GM12878 (cell line): ENCODE measurements around the gene SESN3. TPM values are rescaled to one million over a fixed set of nuclear protein-coding genes. Genes with fewer than 3 reads are reported as not detected.

Source experiments
- ATAC-seq: fragments of 200-7000 bp; cut with Tn5 transposase; 3 replicates; pipeline ENCODE4 v1.9.1; 2020; ENCODE audit warnings: mild to moderate bottlenecking, moderate library complexity
- BruUV-seq: library from RNA; stranded (reverse); fragments of 400-500 nt; replicated peaks from 2 replicates; lab custom pipeline; 2021; lab: Mats Ljungman, UMichigan
- CTCF ChIA-PET: fragments of 300-600 bp; sonication (Branson Sonifier 250); formaldehyde crosslinking; extraction: SDS; loops from one replicate; lab custom pipeline; 2021; ENCODE audit warnings: inconsistent platforms; lab: Yijun Ruan, JAX
- POLR2A ChIA-PET: fragments of 350-600 bp; formaldehyde crosslinking; extraction: SDS; loops from one replicate; lab custom pipeline; 2021; ENCODE audit warnings: inconsistent platforms; lab: Charles Lee
- RAD21 ChIA-PET: fragments of 300-600 bp; sonication (Branson Sonifier 250); formaldehyde crosslinking; loops from one replicate; lab custom pipeline; 2023; ENCODE audit warnings: antibody characterized with exemption; ENCODE audit not compliant: unreplicated experiment; lab: Charles Lee
- SMC1A ChIA-PET: fragments of 300-600 bp; sonication (Branson Sonifier 250); formaldehyde crosslinking; loops from one replicate; lab custom pipeline; 2023; ENCODE audit not compliant: unreplicated experiment, uncharacterized antibody; lab: Charles Lee
- DNase-seq: peaks from one replicate; pipeline ENCODE4 v3.0.0-alpha.2; 2011; ENCODE audit warnings: low read depth, low spot score
- FAIRE-seq: peaks from 3 replicates; lab custom pipeline; 2011; peaks lifted over from hg19 to GRCh38; lab: Jason Lieb, UNC
- H2AFZ ChIP-seq: 2 replicates; pipeline ENCODE4 v1.6.0; 2011; ENCODE audit warnings: low read depth, low read length, control low read depth; ENCODE audit not compliant: control insufficient read depth
- H3K27ac ChIP-seq: 2 replicates; pipeline ENCODE4 v1.5.1; 2011; ENCODE audit warnings: control low read depth; ENCODE audit not compliant: control insufficient read depth, insufficient read depth
- H3K27me3 ChIP-seq, 2 experiments: replicated peaks in 1 of 2; 2 replicates each; pipeline versions ENCODE4 v1.6.0 to v1.6.1; 2011; ENCODE audit warnings: low read length in 1 of 2; ENCODE audit not compliant: control insufficient read depth in 2 of 2, insufficient read depth in 2 of 2
- H3K36me3 ChIP-seq, 2 experiments: 2 replicates each; pipeline ENCODE4 v1.5.1; 2011; ENCODE audit warnings: low read length in 1 of 2; ENCODE audit not compliant: control insufficient read depth in 2 of 2, insufficient read depth in 2 of 2
- H3K4me1 ChIP-seq: 2 replicates; pipeline ENCODE4 v1.6.1; 2011; ENCODE audit warnings: mild to moderate bottlenecking, low read length, moderate library complexity, mixed read lengths; ENCODE audit not compliant: control insufficient read depth, insufficient read depth
- H3K4me2 ChIP-seq: 2 replicates; pipeline ENCODE4 v1.6.0; 2011; ENCODE audit warnings: control low read depth; ENCODE audit not compliant: control insufficient read depth, insufficient read depth
- H3K4me3 ChIP-seq: fragments of 200-600 bp; sonication (generic); 2 replicates; pipeline ENCODE4 v1.5.1; 2016
- H3K79me2 ChIP-seq: 2 replicates; pipeline ENCODE4 v1.6.0; 2011; ENCODE audit warnings: low read length; ENCODE audit not compliant: control insufficient read depth, insufficient read depth
- H3K9ac ChIP-seq: 2 replicates; pipeline ENCODE4 v1.8.0; 2011; ENCODE audit warnings: low read length, control low read depth, mixed read lengths; ENCODE audit not compliant: control insufficient read depth, insufficient read depth
- H3K9me3 ChIP-seq: replicated peaks from 3 replicates; pipeline ENCODE4 v1.5.1; 2011; ENCODE audit warnings: mild to moderate bottlenecking, low read length; ENCODE audit not compliant: control insufficient read depth, insufficient read depth
- H4K20me1 ChIP-seq: 2 replicates; pipeline ENCODE4 v1.6.0; 2011; ENCODE audit not compliant: control insufficient read depth, insufficient read depth
- BCL11A ChIP-seq: IDR thresholded peaks from 2 replicates; pipeline ENCODE4 v1.6.1; 2011; ENCODE audit warnings: low read depth, low read length
- EED ChIP-seq: sonication (generic); IDR thresholded peaks from 2 replicates; pipeline ENCODE4 v1.6.1; 2016; ENCODE audit warnings: antibody characterized with exemption, low read depth
- ETV6 ChIP-seq, 2 experiments: fragments of 450-650 bp in 1 of 2; IDR thresholded peaks in 1 of 2; conservative IDR thresholded peaks in 1 of 2; 2 replicates each; pipeline ENCODE4 v1.6.1; 2014; ENCODE audit warnings: antibody characterized with exemption in 1 of 2, borderline replicate concordance in 1 of 2, low read depth in 1 of 2, mild to moderate bottlenecking in 1 of 2, moderate library complexity in 1 of 2
- EZH2 ChIP-seq: IDR thresholded peaks from 2 replicates; pipeline ENCODE4 v1.6.1; 2012; ENCODE audit warnings: low read depth, mild to moderate bottlenecking, control low read depth, inconsistent platforms, low read length, borderline replicate concordance; ENCODE audit not compliant: control insufficient read depth
- HDGF ChIP-seq: fragments of 450-650 bp; IDR thresholded peaks from 2 replicates; pipeline ENCODE4 v1.6.1; 2016; ENCODE audit warnings: antibody characterized with exemption
- LARP7 ChIP-seq: fragments of 450-650 bp; IDR thresholded peaks from 2 replicates; pipeline ENCODE4 v1.6.1; 2017; ENCODE audit warnings: mild to moderate bottlenecking
- MYB ChIP-seq: fragments of 150-350 bp; IDR thresholded peaks from 2 replicates; pipeline ENCODE4 v1.6.1; 2014; ENCODE audit warnings: mild to moderate bottlenecking, low read depth, low read length, borderline replicate concordance
- PBX3 ChIP-seq: IDR thresholded peaks from 2 replicates; pipeline ENCODE4 v1.6.1; 2011; ENCODE audit warnings: mild to moderate bottlenecking, low read depth, low read length, moderate library complexity; ENCODE audit not compliant: insufficient replicate concordance
- POLR2AphosphoS2 ChIP-seq: IDR thresholded peaks from 2 replicates; pipeline ENCODE4 v1.6.1; 2011; ENCODE audit warnings: low read depth, mild to moderate bottlenecking, low read length, improper control_type of control experiment, moderate library complexity
- POU2F2 ChIP-seq: IDR thresholded peaks from 3 replicates; pipeline ENCODE4 v1.6.1; 2011; ENCODE audit warnings: low read depth, mild to moderate bottlenecking, low read length, borderline replicate concordance
- RAD51 ChIP-seq: fragments of 450-650 bp; IDR thresholded peaks from 2 replicates; pipeline ENCODE4 v1.6.1; 2016; ENCODE audit warnings: moderate library complexity, mild to moderate bottlenecking, inconsistent platforms
- SMAD1 ChIP-seq: fragments of 450-650 bp; IDR thresholded peaks from 2 replicates; pipeline ENCODE4 v1.6.1; 2018; ENCODE audit warnings: mild to moderate bottlenecking, low read depth; ENCODE audit not compliant: partially characterized antibody
- SREBF1 ChIP-seq: IDR thresholded peaks from 2 replicates; pipeline ENCODE4 v1.6.1; 2012; ENCODE audit warnings: mild to moderate bottlenecking, low read length
- STAT1 ChIP-seq: fragments of 450-650 bp; conservative IDR thresholded peaks from 2 replicates; pipeline ENCODE4 v1.6.1; 2014; ENCODE audit warnings: antibody characterized with exemption, mild to moderate bottlenecking
- WGBS: methylation state at CpG from one replicate; pipeline ENCODE4 v1.1.6; 2016; ENCODE audit warnings: low lambda C conversion rate; ENCODE audit not compliant: insufficient replicate concordance, insufficient coverage; ENCODE audit errors: missing lambda C conversion rate; 5-methylcytosine and 5-hydroxymethylcytosine counted together
- in situ Hi-C: fragments of 300-500 bp; cut with MboI; formaldehyde crosslinking; loops from 9 replicates; pipeline ENCODE4 v1.14.3; 2018; ENCODE audit warnings: mixed read lengths
- intact Hi-C: fragments of 100-400 bp; cut with micrococcal nuclease; formaldehyde crosslinking; loops from one replicate; pipeline ENCODE4 v1.14.2; 2022; ENCODE audit not compliant: unreplicated experiment
- polyA plus RNA-seq, 11 experiments: library from polyadenylated mRNA; depleted of rRNA in 4 of 11; unstranded in 6 of 11; stranded (reverse) in 5 of 11; fragments of >200 nt; fragmentation: Nextera tagmentation in 4 of 11; fragmentation: Illumina TruSeq in 1 of 11; extraction: Ambion mirVana in 4 of 11; extraction: Trizol in 1 of 11; gene quantifications; 1 replicate in 1 of 11; 2 replicates in 10 of 11; pipeline versions ENCODE4 v1.2.1 to v1.2.3, GENCODE V29; 2011 to 2016; ENCODE audit warnings: inconsistent platforms in 2 of 11, missing spikeins in 2 of 11, low read depth in 1 of 11
- total RNA-seq, 4 experiments: library from RNA; depleted of rRNA in 3 of 4; stranded (reverse); fragments of >200 nt in 3 of 4; fragmentation: Illumina TruSeq in 1 of 4; extraction: Trizol in 1 of 4; gene quantifications; 2 replicates each; pipeline versions ENCODE4 v1.2.1 to v1.2.3, GENCODE V29; 2013 to 2021

SESN3 gene
- total and polyA plus RNA-seq, 10 of the 15 experiments (the other 5 are each of a cell fraction or from before 2014, with no cell fraction given): 0.64 to 6.7 (median 3.0) TPM

DNA sequence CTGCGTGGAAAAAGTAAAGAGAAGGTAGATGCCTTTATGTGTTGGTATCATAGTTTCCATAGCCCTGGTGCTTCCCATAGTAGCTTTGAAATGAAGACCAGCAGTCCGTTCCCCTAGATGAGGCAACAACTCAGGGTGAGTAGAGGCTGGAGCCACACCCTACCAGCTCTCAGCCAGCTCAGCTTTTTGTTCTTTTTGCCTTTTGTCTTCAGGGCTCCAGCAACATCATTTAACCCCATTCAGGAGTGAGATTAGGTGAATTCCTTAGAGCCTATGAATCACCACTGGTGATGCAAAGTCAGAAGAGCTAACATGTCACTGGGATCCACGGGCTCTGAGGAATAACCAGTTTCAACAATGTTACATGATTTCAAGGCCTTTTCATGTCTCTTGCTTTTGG is 14.0 kb upstream of the SESN3 start:
- Histone ChIP-seq H3K79me2 (no peaks in the 10 kb centered on the region), H3K9ac (no peak overlapping the region), H3K36me3 (no peaks in the 10 kb centered on the region), H2AFZ (no peak overlapping the region), H3K4me2 (no peak overlapping the region), H3K9me3 (no peaks in the 10 kb centered on the region), H4K20me1 (no peaks in the 10 kb centered on the region), H3K4me1 (peaks cover 25% of the 10 kb centered on the region), H3K4me3 (no peak overlapping the region), H3K27ac (no peak overlapping the region), H3K27me3 (no peaks in the 10 kb centered on the region)
- no TSS peak for BruUV-seq
- no peak for TF ChIP-seq SREBF1
- no peak for TF ChIP-seq PBX3
- no peak for TF ChIP-seq ETV6 (conservative IDR thresholded peaks at IDR 0.05 in 1 of 2, IDR thresholded peaks at IDR 0.05 in 1 of 2; ENCODE audit: borderline replicate concordance in 1 of 2, low read depth in 1 of 2)
- TF ChIP-seq STAT1: no peak
- TF ChIP-seq SMAD1: no peak
- no peak for TF ChIP-seq RAD51
- no peak for TF ChIP-seq BCL11A
- TF ChIP-seq POLR2AphosphoS2: no peak
- TF ChIP-seq MYB: no peak
- TF ChIP-seq EED: no peak
- TF ChIP-seq HDGF: no peak
- no peak for TF ChIP-seq LARP7
- no peak for TF ChIP-seq EZH2
- TF ChIP-seq POU2F2: no peak
- intact Hi-C loops (loop anchor here (5.0 kb wide), 1 partner anchor 92 kb away; no protein-coding TSS in a partner anchor), in situ Hi-C loops (no loop called here)
- RAD21 ChIA-PET: interaction anchor here (1.1 to 9.8 kb wide), 6 partner anchors 9 to 460 kb away, joined by 3 to 115 read pairs (median 8); partner anchors contain the start of gene SESN3
- DNase-seq (no peak), FAIRE-seq (no peak), ATAC-seq (no peak)
- SMC1A ChIA-PET: interaction anchor here (0.7 to 6.9 kb wide), 10 partner anchors 10 to 466 kb away, joined by 3 to 91 read pairs (median 6); partner anchors contain the start of gene SESN3
- 31% methylated on average over 3 of the region's 3 CpGs for WGBS
- CTCF ChIA-PET: interaction anchor here (0.8 to 2.5 kb wide), 8 partner anchors 8 to 460 kb away, joined by 3 to 14 read pairs (median 5); partner anchors contain the start of gene SESN3
- POLR2A ChIA-PET: interaction anchor here (1.5 to 4.4 kb wide), 3 partner anchors 10 to 449 kb away, joined by 3 to 60 read pairs (median 55); partner anchors contain the start of gene SESN3
